Activated CD8-positive, alpha-beta T cell treated with anti-CD3 and anti-CD28 coated beads for 36 hours (primary cell): ENCODE measurements around the gene BCAS4. TPM values are rescaled to one million over a fixed set of nuclear protein-coding genes. Genes with fewer than 3 reads are reported as not detected.

Experiments used
- ATAC-seq: fragments of 200-7000 bp; cut with Tn5 transposase; one replicate; pipeline ENCODE4 v1.10.0; 2021; ENCODE audit warnings: mild to moderate bottlenecking, moderate library complexity
- CTCF ChIA-PET: fragments of 350-600 bp; sonication (Branson Sonifier 250); formaldehyde crosslinking; loops from one replicate; lab custom pipeline; 2021; ENCODE audit warnings: antibody characterized with exemption; lab: Charles Lee
- POLR2A ChIA-PET: fragments of 350-600 bp; sonication (Branson Sonifier 250); formaldehyde crosslinking; loops from one replicate; lab custom pipeline; 2021; ENCODE audit warnings: antibody characterized with exemption; lab: Charles Lee
- DNase-seq: peaks from one replicate; pipeline ENCODE4 v3.0.0-alpha.2; 2020
- H3K27ac Mint-ChIP-seq: one replicate; pipeline ENCODE4 v1.8.0; 2021; ENCODE audit warnings: mild to moderate bottlenecking, mixed read lengths
- H3K27me3 Mint-ChIP-seq: one replicate; pipeline ENCODE4 v1.8.0; 2021; ENCODE audit warnings: mixed read lengths
- H3K36me3 Mint-ChIP-seq: one replicate; pipeline ENCODE4 v1.8.0; 2021; ENCODE audit warnings: low read depth, mixed read lengths
- H3K4me1 Mint-ChIP-seq: one replicate; pipeline ENCODE4 v1.8.0; 2021; ENCODE audit warnings: low read depth, mixed read lengths
- H3K4me3 Mint-ChIP-seq: one replicate; pipeline ENCODE4 v1.8.0; 2021; ENCODE audit warnings: mild to moderate bottlenecking, moderate library complexity, mixed read lengths
- H3K9me3 Mint-ChIP-seq: one replicate; pipeline ENCODE4 v1.8.0; 2021; ENCODE audit warnings: mixed read lengths
- CTCF ChIP-seq: fragments of 200-600 bp; IDR thresholded peaks from one replicate; pipeline ENCODE4 v1.8.0; 2022; ENCODE audit warnings: antibody characterized with exemption, mild to moderate bottlenecking
- intact Hi-C: fragments of 100-400 bp; cut with micrococcal nuclease; formaldehyde crosslinking; loops from one replicate; pipeline ENCODE4 v1.10.0; 2022
- total RNA-seq, 2 experiments: library from RNA; stranded (reverse); gene quantifications; one replicate each; pipeline ENCODE4 v1.2.3, GENCODE V29; 2021

Gene BCAS4
- total RNA-seq, 2 experiments from 2014 or later, result 27.3 to 31.7 TPM

- ATAC-seq (no peak), DNase-seq (no peak)
- peaks cover 1% of the 10 kb centered on the region for H3K36me3 Mint-ChIP-seq
- H3K27me3 Mint-ChIP-seq, result no peaks in the 10 kb centered on the region
- no peaks in the 10 kb centered on the region for H3K4me1 Mint-ChIP-seq
- no peak overlapping the region for H3K4me3 Mint-ChIP-seq
- no peak overlapping the region for H3K27ac Mint-ChIP-seq
- ChIA-PET POLR2A (interaction anchor here (1.0 kb wide), 1 partner anchor 12 kb away, joined by 4 read pairs; no protein-coding TSS in a partner anchor), CTCF (no interaction called here)
- H3K9me3 Mint-ChIP-seq, result no peaks in the 10 kb centered on the region
- TF ChIP-seq CTCF, result no peak
- intact Hi-C loops, result no loop called here
Measured at GRCh38 chr20:50874111-50874757, 79.4 kb downstream of the BCAS4 start.

DNA sequence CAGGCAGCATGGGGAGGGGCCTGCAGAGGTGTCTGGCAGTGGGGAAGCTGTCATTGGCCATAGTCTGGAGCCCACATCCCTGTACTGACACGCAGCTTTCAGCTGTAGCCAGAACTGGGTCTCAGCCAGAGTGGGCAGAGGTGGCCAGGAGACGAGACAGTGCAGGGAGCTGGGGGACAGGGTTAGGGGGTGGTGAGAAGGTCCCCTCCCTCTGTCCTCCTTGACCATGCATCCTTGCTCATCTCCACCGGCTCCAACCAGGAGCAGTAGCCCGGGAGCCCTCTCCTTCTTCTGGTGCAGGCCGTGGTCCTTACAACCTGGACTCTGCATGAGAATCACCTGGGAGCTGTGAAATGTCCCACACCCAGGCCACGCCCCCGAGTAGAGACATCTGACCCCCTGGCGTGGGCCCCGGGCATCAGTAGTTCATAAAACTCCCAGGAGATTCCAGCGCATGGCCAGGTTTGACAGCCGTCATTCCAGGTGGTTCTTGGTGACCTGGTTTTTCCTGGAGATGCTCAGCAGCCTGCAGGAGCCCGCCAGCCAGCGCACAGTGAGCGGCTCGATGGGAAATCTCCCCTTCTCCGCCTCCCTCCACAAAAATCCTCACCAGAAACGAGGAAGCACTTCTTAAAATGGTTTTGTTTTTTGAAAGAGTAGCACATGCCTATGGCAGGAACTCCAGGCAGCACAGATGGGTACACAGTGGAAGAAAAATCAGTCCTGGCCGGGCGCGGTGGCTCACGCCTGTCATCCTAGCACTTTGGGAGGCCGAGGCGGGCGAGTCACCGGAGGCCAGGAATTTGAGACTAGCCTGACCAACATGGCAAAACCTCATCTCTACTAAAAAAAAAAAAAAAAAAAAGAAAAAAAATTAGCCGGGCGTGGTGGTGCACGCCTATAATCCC, 80.2 kb downstream of the BCAS4 start:
- ATAC-seq (no peak), DNase-seq (no peak)
- Mint-ChIP-seq H3K9me3 (no peaks in the 10 kb centered on the region), H3K4me3 (no peak overlapping the region), H3K27me3 (no peaks in the 10 kb centered on the region), H3K36me3 (peaks cover 1% of the 10 kb centered on the region), H3K27ac (no peak overlapping the region), H3K4me1 (no peaks in the 10 kb centered on the region)
- intact Hi-C loops, result no loop called here
- CTCF ChIA-PET, result no interaction called here
- TF ChIP-seq CTCF, result no peak
- POLR2A ChIA-PET, result interaction anchor here (1.0 kb wide), 1 partner anchor 11 kb away, joined by 4 read pairs; no protein-coding TSS in a partner anchor

DNA sequence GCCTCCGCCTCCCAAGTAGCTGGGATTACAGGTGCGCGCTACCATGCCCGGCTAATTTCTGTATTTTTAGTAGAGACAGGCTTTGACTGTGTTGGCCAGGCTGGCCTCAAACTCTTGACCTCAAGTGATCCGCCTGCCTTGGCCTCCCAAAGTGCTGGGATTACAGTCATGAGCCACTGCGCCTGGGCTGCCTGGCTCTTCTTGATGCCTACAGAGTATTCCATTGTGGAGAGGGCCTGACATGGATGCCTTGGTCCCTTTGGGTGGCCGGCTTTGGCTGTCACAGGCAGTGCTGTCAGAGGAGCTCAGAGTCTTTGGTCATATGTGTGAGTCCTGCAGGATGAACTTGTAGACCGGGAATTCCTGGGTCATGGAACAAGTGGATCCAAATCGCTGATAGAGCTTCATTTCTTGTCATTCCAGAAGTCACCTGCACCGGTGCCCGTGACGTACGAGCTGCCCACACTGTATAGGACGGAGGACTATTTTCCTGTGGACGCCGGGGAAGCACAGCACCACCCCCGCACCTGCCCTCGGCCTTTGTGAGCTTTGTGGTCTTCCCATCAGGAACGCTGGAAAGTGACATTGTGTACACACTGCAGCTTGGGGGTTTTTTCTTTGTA, 81.3 kb downstream of the BCAS4 start:
- intact Hi-C loops, result no loop called here
- Mint-ChIP-seq H3K27me3 (no peaks in the 10 kb centered on the region), H3K27ac (no peak overlapping the region), H3K36me3 (peaks cover 1% of the 10 kb centered on the region), H3K4me1 (no peaks in the 10 kb centered on the region), H3K4me3 (no peak overlapping the region), H3K9me3 (no peaks in the 10 kb centered on the region)
- no peak for TF ChIP-seq CTCF
- no peak for ATAC-seq
- POLR2A ChIA-PET, result no interaction called here
- no peak for DNase-seq
- CTCF ChIA-PET, result no interaction called here

DNA sequence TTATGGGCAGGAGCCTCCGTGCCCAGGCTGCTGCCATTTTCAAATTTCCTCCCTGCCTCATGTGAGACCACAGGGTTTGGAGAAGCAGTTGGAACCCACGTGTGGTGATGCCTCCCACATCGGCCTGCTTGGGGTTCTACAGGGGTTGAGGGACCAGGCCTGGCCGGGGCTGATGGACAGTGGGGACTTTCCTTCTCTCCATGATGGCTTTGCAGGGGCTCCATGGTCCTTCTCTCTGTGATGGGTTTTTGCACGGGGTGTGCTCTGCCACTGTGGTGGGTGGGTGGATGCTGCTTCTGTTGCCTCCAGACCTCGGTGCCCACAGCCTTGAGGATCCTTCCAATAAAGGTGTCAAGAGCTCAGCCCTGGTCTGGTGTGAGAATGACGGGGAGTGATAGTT, 82.0 kb downstream of the BCAS4 start:
- ATAC-seq (no peak), DNase-seq (no peak)
- Mint-ChIP-seq H3K4me3 (no peak overlapping the region), H3K36me3 (peaks cover 1% of the 10 kb centered on the region), H3K4me1 (no peaks in the 10 kb centered on the region), H3K9me3 (no peaks in the 10 kb centered on the region), H3K27me3 (no peaks in the 10 kb centered on the region), H3K27ac (no peak overlapping the region)
- intact Hi-C loops, result no loop called here
- ChIA-PET CTCF (no interaction called here), POLR2A (no interaction called here)
- TF ChIP-seq CTCF, result no peak
